NB4 (cell line): Measurements from ENCODE around the gene FNDC5.

ENCODE experiments used
- DNase-seq: peaks from one replicate; pipeline ENCODE4 v3.0.0; 2010; ENCODE audit warnings: low read depth
- H3K4me3 ChIP-seq: one replicate; pipeline ENCODE4 v1.5.1; 2011; ENCODE audit warnings: mild to moderate bottlenecking, low read depth, low read length, moderate library complexity
- CTCF ChIP-seq: IDR thresholded peaks from one replicate; pipeline ENCODE4 v1.5.1; 2012; ENCODE audit warnings: low read depth, low read length
- MAX ChIP-seq: IDR thresholded peaks from 2 replicates; pipeline ENCODE4 v1.6.1; 2011; ENCODE audit warnings: low read depth, low read length
- MYC ChIP-seq: IDR thresholded peaks from 2 replicates; pipeline ENCODE4 v1.6.1; 2011; ENCODE audit warnings: low read depth, low read length
- POLR2A ChIP-seq: IDR thresholded peaks from 2 replicates; pipeline ENCODE4 v1.6.1; 2011; ENCODE audit warnings: mild to moderate bottlenecking; ENCODE audit not compliant: insufficient read length; ENCODE audit errors: extremely low read depth

Gene FNDC5

GRCh38 chr1:32893198-32894018 is 22.7 kb upstream of the FNDC5 start:
- DNase-seq, result no peak
- TF ChIP-seq MAX, result no peak
- TF ChIP-seq POLR2A, result no peak
- no peak for TF ChIP-seq CTCF
- no peak for TF ChIP-seq MYC
- H3K4me3 ChIP-seq, result no peak overlapping the region

- DNase-seq, result no peak
- no peak overlapping the region for H3K4me3 ChIP-seq
- TF ChIP-seq MYC (no peak), MAX (no peak), CTCF (no peak), POLR2A (no peak)
These were observed 21.9 kb upstream of the FNDC5 start for GRCh38 chr1:32892368-32893197.

GRCh38 chr1:32891630-32892029 is 20.9 kb upstream of the FNDC5 start:
- no peak for DNase-seq
- H3K4me3 ChIP-seq, result no peak overlapping the region
- no peak for TF ChIP-seq MAX
- TF ChIP-seq MYC, result no peak
- TF ChIP-seq POLR2A, result no peak
- TF ChIP-seq CTCF, result no peak

GRCh38 chr1:32891241-32891570 is 20.5 kb upstream of the FNDC5 start:
- H3K4me3 ChIP-seq, result no peak overlapping the region
- TF ChIP-seq POLR2A (no peak), MYC (no peak), CTCF (no peak), MAX (no peak)
- no peak for DNase-seq

GRCh38 chr1:32890516-32891240 is 20.0 kb upstream of the FNDC5 start:
- no peak for TF ChIP-seq POLR2A
- no peak for TF ChIP-seq CTCF
- TF ChIP-seq MYC, result no peak
- no peak for TF ChIP-seq MAX
- DNase-seq, result no peak

More at GRCh38 chr1:32890516-32891240, 20.0 kb upstream of the FNDC5 start:
- no peak overlapping the region for H3K4me3 ChIP-seq
